ENCODE data around the gene OPA1. TPM values are rescaled to one million over a fixed set of nuclear protein-coding genes. Genes with fewer than 3 reads are reported as not detected.

OPA1 gene
- total RNA-seq, 2 donors from 2014 or later, result 20.8 to 45.8 TPM

- ATAC-seq, result no peak
Observed at GRCh38 chr3:193712938-193713337, 119.9 kb downstream of the OPA1 start.

GRCh38 chr3:193714523-193715137, 121.6 kb downstream of the OPA1 start:
- H3K36me3 ChIP-seq (replicated peaks in 1 of 2; ENCODE audit: insufficient read depth in 1 of 2, low read depth in 2 of 2), result no peaks in the 10 kb centered on the region
- peaks cover 0 to 7% (median 0%) of the 10 kb centered on the region in 3 donors for H3K9me3 ChIP-seq
- no peak overlapping the region for H3K4me3 ChIP-seq
- no peak overlapping the region for H3K27ac ChIP-seq
- ATAC-seq, result no peak
- TF ChIP-seq POLR2A (IDR thresholded peaks at IDR 0.05) (no peak), CTCF (IDR thresholded peaks at IDR 0.05) (no peak)
- intact Hi-C loops (cut with DNase I), result no loop called here
- no peaks in the 10 kb centered on the region for H3K4me1 ChIP-seq
- no peak for DNase-seq
- WGBS, 2 donors, result 65% methylated on average over 4 of the region's 4 CpGs; no CpG with 5 or more reads in 1 of the 2 donors
- H3K27me3 ChIP-seq, result no peaks in the 10 kb centered on the region

More at GRCh38 chr3:193712938-193713337, 119.9 kb downstream of the OPA1 start:
- Histone ChIP-seq H3K4me3 (no peak overlapping the region), H3K9me3 (peaks cover 0 to 7% (median 0%) of the 10 kb centered on the region in 3 donors), H3K4me1 (no peaks in the 10 kb centered on the region), H3K36me3 (replicated peaks in 1 of 2; ENCODE audit: insufficient read depth in 1 of 2, low read depth in 2 of 2) (no peaks in the 10 kb centered on the region), H3K27me3 (no peaks in the 10 kb centered on the region), H3K27ac (no peak overlapping the region)
- 87 to 91% methylated on average over 5 of the region's 5 CpGs for WGBS, 2 donors
- no peak for DNase-seq
- intact Hi-C loops (cut with DNase I), result no loop called here
- no peak for TF ChIP-seq POLR2A (IDR thresholded peaks at IDR 0.05)
- no peak for TF ChIP-seq CTCF (IDR thresholded peaks at IDR 0.05)

GRCh38 chr3:193716150-193716549, 123.1 kb downstream of the OPA1 start:
- H3K27me3 ChIP-seq, result no peaks in the 10 kb centered on the region
- 63 to 78% methylated on average over 4 of the region's 4 CpGs for WGBS, 2 donors
- DNase-seq (no peak), ATAC-seq (no peak)
- TF ChIP-seq POLR2A (IDR thresholded peaks at IDR 0.05) (no peak), CTCF (IDR thresholded peaks at IDR 0.05) (no peak)
- no peak overlapping the region for H3K4me3 ChIP-seq
- peaks cover 0 to 7% (median 0%) of the 10 kb centered on the region in 3 donors for H3K9me3 ChIP-seq
- no peaks in the 10 kb centered on the region for H3K4me1 ChIP-seq
- H3K27ac ChIP-seq, result no peak overlapping the region
- intact Hi-C loops (cut with DNase I), result no loop called here
- H3K36me3 ChIP-seq (replicated peaks in 1 of 2; ENCODE audit: insufficient read depth in 1 of 2, low read depth in 2 of 2), result no peaks in the 10 kb centered on the region

- no peak for TF ChIP-seq CTCF (IDR thresholded peaks at IDR 0.05)
- TF ChIP-seq POLR2A (IDR thresholded peaks at IDR 0.05), result no peak
- no peak for ATAC-seq
- intact Hi-C loops (cut with DNase I), result no loop called here
Observed at GRCh38 chr3:193719735-193720134, 126.7 kb downstream of the OPA1 start.

GRCh38 chr3:193720169-193720568, 127.2 kb downstream of the OPA1 start:
- intact Hi-C loops (cut with DNase I), result no loop called here
- Histone ChIP-seq H3K4me3 (no peak overlapping the region), H3K4me1 (no peaks in the 10 kb centered on the region), H3K27ac (no peak overlapping the region), H3K27me3 (no peaks in the 10 kb centered on the region), H3K9me3 (no peaks in the 10 kb centered on the region), H3K36me3 (replicated peaks in 1 of 2; ENCODE audit: insufficient read depth in 1 of 2, low read depth in 2 of 2) (no peaks in the 10 kb centered on the region)
- WGBS, 2 donors, result 88 to 90% methylated on average over 3 of the region's 3 CpGs
- DNase-seq, result no peak
- no peak for TF ChIP-seq POLR2A (IDR thresholded peaks at IDR 0.05)
- TF ChIP-seq CTCF (IDR thresholded peaks at IDR 0.05), result no peak
- ATAC-seq, result no peak

More at GRCh38 chr3:193719735-193720134, 126.7 kb downstream of the OPA1 start:
- Histone ChIP-seq H3K4me3 (no peak overlapping the region), H3K27me3 (no peaks in the 10 kb centered on the region), H3K36me3 (replicated peaks in 1 of 2; ENCODE audit: insufficient read depth in 1 of 2, low read depth in 2 of 2) (no peaks in the 10 kb centered on the region), H3K9me3 (peaks cover 0 to 2% (median 0%) of the 10 kb centered on the region in 3 donors), H3K27ac (no peak overlapping the region), H3K4me1 (no peaks in the 10 kb centered on the region)
- 71 to 74% methylated on average over 7 of the region's 7 CpGs for WGBS, 2 donors
- no peak for DNase-seq
